Stimulated activated naive CD8-positive, alpha-beta T cell treated with anti-CD3 and anti-CD28 coated beads, Interleukin-15, Interleukin-2, amounts not matched to agents 100 U/mL and 50 U/mL, for 24 hours (primary cell): ENCODE data around the gene LY86.

Source experiments
- ATAC-seq: fragments of 150-1000 bp; cut with Tn5 transposase; one replicate; pipeline ENCODE4 v1.10.0; 2021
- DNase-seq: peaks from one replicate; pipeline ENCODE4 v3.0.0; 2021

LY86 gene

GRCh38 chr6:6682225-6682624 is 93.7 kb downstream of the LY86 start:
- ATAC-seq = no peak

GRCh38 chr6:6683969-6684833 is 95.7 kb downstream of the LY86 start:
- ATAC-seq (peak; percentile 81), DNase-seq (no peak)

More at GRCh38 chr6:6682225-6682624, 93.7 kb downstream of the LY86 start:
- no peak for DNase-seq

GRCh38 chr6:6685249-6686040 is 96.9 kb downstream of the LY86 start:
- DNase-seq (no peak), ATAC-seq (no peak)

- no peak for DNase-seq
- ATAC-seq = no peak
Measured at GRCh38 chr6:6686176-6686575, 97.7 kb downstream of the LY86 start.

GRCh38 chr6:6686748-6687601 is 98.5 kb downstream of the LY86 start:
- ATAC-seq = no peak
- peak; percentile 11 for DNase-seq

GRCh38 chr6:6688283-6688682 is 99.8 kb downstream of the LY86 start:
- no peak for DNase-seq
- no peak for ATAC-seq

- ATAC-seq (no peak), DNase-seq (no peak)
Measured at GRCh38 chr6:6688951-6689350, 100.4 kb downstream of the LY86 start.

GRCh38 chr6:6689400-6690143 is 101.1 kb downstream of the LY86 start:
- no peak for ATAC-seq
- no peak for DNase-seq

GRCh38 chr6:6690144-6690483 is 101.6 kb downstream of the LY86 start:
- ATAC-seq = no peak
- no peak for DNase-seq

- no peak for ATAC-seq
- no peak for DNase-seq
Measured at GRCh38 chr6:6694368-6694780, 105.9 kb downstream of the LY86 start.

GRCh38 chr6:6694825-6695624 is 106.5 kb downstream of the LY86 start:
- ATAC-seq = no peak

GRCh38 chr6:6695625-6696276 is 107.2 kb downstream of the LY86 start:
- ATAC-seq (no peak), DNase-seq (no peak)

More at GRCh38 chr6:6694825-6695624, 106.5 kb downstream of the LY86 start:
- DNase-seq = no peak

GRCh38 chr6:6696867-6697531 is 108.5 kb downstream of the LY86 start:
- ATAC-seq = no peak
- peak; percentile 59 for DNase-seq

- no peak for DNase-seq
- no peak for ATAC-seq
Measured at GRCh38 chr6:6697620-6698019, 109.1 kb downstream of the LY86 start.

GRCh38 chr6:6699741-6700367 is 111.3 kb downstream of the LY86 start:
- no peak for DNase-seq
- ATAC-seq = no peak

GRCh38 chr6:6700407-6701270 is 112.1 kb downstream of the LY86 start:
- no peak for ATAC-seq
- no peak for DNase-seq

GRCh38 chr6:6701864-6702263 is 113.3 kb downstream of the LY86 start:
- DNase-seq = no peak
- ATAC-seq = no peak

- DNase-seq (no peak), ATAC-seq (no peak)
Measured at GRCh38 chr6:6703699-6704098, 115.2 kb downstream of the LY86 start.
